WTC11 (cell line): ENCODE data around the gene SUCLG2.

Source experiments
- FOXP1 ChIP-seq: sonication (generic); formaldehyde crosslinking; IDR thresholded peaks from 2 replicates; pipeline ENCODE4 v1.8.0; 2022; ENCODE audit warnings: missing genetic modification reagents, mild to moderate bottlenecking, moderate library complexity, borderline replicate concordance
- HMGA2 ChIP-seq: fragments of 250-450 bp; sonication (Bioruptor Pico); IDR thresholded peaks from 2 replicates; pipeline ENCODE4 v1.4.0; 2021; ENCODE audit warnings: mild to moderate bottlenecking, moderate library complexity
- JAZF1 ChIP-seq: fragments of 250-450 bp; sonication (Bioruptor Pico); IDR thresholded peaks from 2 replicates; pipeline ENCODE4 v1.9.0; 2021; ENCODE audit warnings: moderate library complexity, mild to moderate bottlenecking, inconsistent platforms
- JUN ChIP-seq: sonication (generic); formaldehyde crosslinking; IDR thresholded peaks from 2 replicates; pipeline ENCODE4 v1.8.0; 2023; ENCODE audit warnings: mild to moderate bottlenecking, missing genetic modification reagents
- OVOL2 ChIP-seq: fragments of 250-450 bp; sonication (Bioruptor Pico); IDR thresholded peaks from 2 replicates; pipeline ENCODE4 v1.9.0; 2021; ENCODE audit warnings: mild to moderate bottlenecking, borderline replicate concordance
- ZNF263 ChIP-seq: sonication (generic); formaldehyde crosslinking; IDR thresholded peaks from 2 replicates; pipeline ENCODE4 v1.8.1; 2022; ENCODE audit warnings: low read depth, mild to moderate bottlenecking, moderate library complexity, missing genetic modification reagents
- TF ChIP-seq, protein P1 (sequence below): fragments of 200-600 bp; IDR thresholded peaks from 2 replicates; pipeline ENCODE4 v1.8.0; 2022; ENCODE audit warnings: antibody characterized with exemption
- TF ChIP-seq, protein P2 (sequence below): sonication (generic); formaldehyde crosslinking; IDR thresholded peaks from 2 replicates; pipeline ENCODE4 v1.8.0; 2022; ENCODE audit warnings: mild to moderate bottlenecking, missing genetic modification reagents
- TF ChIP-seq, protein P3 (sequence below): sonication (generic); formaldehyde crosslinking; IDR thresholded peaks from 2 replicates; pipeline ENCODE4 v1.8.1; 2023; ENCODE audit warnings: mild to moderate bottlenecking, missing genetic modification reagents, borderline replicate concordance
- TF ChIP-seq, protein P4 (sequence below): sonication (generic); formaldehyde crosslinking; IDR thresholded peaks from 2 replicates; pipeline ENCODE4 v1.8.0; 2022; ENCODE audit warnings: mild to moderate bottlenecking, missing genetic modification reagents
- TF ChIP-seq, protein P5 (sequence below): sonication (generic); formaldehyde crosslinking; IDR thresholded peaks from 2 replicates; pipeline ENCODE4 v1.8.1; 2022; ENCODE audit warnings: missing genetic modification reagents, borderline replicate concordance
- TF ChIP-seq, protein P6 (sequence below): sonication (generic); formaldehyde crosslinking; IDR thresholded peaks from 2 replicates; pipeline ENCODE4 v1.8.0; 2022; ENCODE audit warnings: mild to moderate bottlenecking, missing genetic modification reagents

DNA sequence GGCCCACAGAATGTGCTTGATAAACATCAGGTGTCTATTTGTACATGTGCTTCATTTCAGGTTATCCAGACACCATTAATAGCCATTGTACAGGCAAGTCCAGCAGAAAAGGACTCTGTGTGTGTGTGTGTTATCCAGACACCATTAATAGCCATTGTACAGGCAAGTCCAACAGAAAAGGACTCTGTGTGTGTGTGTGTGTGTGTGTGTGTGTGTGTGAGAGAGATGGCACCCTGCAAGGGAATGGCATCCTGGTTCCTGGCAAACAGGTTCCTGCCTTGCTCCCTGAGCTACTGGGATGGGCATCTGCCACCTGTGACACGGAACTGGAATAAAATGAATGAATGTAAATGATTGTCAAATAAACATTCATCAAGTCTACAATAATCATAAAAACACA is 11.7 kb downstream of the SUCLG2 start:
- TF ChIP-seq, protein P1, sequence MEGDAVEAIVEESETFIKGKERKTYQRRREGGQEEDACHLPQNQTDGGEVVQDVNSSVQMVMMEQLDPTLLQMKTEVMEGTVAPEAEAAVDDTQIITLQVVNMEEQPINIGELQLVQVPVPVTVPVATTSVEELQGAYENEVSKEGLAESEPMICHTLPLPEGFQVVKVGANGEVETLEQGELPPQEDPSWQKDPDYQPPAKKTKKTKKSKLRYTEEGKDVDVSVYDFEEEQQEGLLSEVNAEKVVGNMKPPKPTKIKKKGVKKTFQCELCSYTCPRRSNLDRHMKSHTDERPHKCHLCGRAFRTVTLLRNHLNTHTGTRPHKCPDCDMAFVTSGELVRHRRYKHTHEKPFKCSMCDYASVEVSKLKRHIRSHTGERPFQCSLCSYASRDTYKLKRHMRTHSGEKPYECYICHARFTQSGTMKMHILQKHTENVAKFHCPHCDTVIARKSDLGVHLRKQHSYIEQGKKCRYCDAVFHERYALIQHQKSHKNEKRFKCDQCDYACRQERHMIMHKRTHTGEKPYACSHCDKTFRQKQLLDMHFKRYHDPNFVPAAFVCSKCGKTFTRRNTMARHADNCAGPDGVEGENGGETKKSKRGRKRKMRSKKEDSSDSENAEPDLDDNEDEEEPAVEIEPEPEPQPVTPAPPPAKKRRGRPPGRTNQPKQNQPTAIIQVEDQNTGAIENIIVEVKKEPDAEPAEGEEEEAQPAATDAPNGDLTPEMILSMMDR = no peak
- no peak for TF ChIP-seq JUN (CRISPR knock-in tag)
- TF ChIP-seq, protein P2, sequence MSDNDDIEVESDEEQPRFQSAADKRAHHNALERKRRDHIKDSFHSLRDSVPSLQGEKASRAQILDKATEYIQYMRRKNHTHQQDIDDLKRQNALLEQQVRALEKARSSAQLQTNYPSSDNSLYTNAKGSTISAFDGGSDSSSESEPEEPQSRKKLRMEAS (CRISPR knock-in tag) = no peak
- no peak for TF ChIP-seq JAZF1 (CRISPR knock-in tag)
- TF ChIP-seq, protein P3, sequence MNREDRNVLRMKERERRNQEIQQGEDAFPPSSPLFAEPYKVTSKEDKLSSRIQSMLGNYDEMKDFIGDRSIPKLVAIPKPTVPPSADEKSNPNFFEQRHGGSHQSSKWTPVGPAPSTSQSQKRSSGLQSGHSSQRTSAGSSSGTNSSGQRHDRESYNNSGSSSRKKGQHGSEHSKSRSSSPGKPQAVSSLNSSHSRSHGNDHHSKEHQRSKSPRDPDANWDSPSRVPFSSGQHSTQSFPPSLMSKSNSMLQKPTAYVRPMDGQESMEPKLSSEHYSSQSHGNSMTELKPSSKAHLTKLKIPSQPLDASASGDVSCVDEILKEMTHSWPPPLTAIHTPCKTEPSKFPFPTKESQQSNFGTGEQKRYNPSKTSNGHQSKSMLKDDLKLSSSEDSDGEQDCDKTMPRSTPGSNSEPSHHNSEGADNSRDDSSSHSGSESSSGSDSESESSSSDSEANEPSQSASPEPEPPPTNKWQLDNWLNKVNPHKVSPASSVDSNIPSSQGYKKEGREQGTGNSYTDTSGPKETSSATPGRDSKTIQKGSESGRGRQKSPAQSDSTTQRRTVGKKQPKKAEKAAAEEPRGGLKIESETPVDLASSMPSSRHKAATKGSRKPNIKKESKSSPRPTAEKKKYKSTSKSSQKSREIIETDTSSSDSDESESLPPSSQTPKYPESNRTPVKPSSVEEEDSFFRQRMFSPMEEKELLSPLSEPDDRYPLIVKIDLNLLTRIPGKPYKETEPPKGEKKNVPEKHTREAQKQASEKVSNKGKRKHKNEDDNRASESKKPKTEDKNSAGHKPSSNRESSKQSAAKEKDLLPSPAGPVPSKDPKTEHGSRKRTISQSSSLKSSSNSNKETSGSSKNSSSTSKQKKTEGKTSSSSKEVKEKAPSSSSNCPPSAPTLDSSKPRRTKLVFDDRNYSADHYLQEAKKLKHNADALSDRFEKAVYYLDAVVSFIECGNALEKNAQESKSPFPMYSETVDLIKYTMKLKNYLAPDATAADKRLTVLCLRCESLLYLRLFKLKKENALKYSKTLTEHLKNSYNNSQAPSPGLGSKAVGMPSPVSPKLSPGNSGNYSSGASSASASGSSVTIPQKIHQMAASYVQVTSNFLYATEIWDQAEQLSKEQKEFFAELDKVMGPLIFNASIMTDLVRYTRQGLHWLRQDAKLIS (CRISPR knock-in tag) = no peak
- TF ChIP-seq ZNF263 (CRISPR knock-in tag) = no peak
- TF ChIP-seq, protein P4, sequence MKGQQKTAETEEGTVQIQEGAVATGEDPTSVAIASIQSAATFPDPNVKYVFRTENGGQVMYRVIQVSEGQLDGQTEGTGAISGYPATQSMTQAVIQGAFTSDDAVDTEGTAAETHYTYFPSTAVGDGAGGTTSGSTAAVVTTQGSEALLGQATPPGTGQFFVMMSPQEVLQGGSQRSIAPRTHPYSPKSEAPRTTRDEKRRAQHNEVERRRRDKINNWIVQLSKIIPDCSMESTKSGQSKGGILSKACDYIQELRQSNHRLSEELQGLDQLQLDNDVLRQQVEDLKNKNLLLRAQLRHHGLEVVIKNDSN (CRISPR knock-in tag) = no peak
- no peak for TF ChIP-seq OVOL2 (CRISPR knock-in tag)
- TF ChIP-seq, protein P5, sequence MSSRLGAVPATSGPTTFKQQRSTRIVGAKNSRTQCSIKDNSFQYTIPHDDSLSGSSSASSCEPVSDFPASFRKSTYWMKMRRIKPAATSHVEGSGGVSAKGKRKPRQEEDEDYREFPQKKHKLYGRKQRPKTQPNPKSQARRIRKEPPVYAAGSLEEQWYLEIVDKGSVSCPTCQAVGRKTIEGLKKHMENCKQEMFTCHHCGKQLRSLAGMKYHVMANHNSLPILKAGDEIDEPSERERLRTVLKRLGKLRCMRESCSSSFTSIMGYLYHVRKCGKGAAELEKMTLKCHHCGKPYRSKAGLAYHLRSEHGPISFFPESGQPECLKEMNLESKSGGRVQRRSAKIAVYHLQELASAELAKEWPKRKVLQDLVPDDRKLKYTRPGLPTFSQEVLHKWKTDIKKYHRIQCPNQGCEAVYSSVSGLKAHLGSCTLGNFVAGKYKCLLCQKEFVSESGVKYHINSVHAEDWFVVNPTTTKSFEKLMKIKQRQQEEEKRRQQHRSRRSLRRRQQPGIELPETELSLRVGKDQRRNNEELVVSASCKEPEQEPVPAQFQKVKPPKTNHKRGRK (CRISPR knock-in tag) = no peak
- TF ChIP-seq, protein P6, sequence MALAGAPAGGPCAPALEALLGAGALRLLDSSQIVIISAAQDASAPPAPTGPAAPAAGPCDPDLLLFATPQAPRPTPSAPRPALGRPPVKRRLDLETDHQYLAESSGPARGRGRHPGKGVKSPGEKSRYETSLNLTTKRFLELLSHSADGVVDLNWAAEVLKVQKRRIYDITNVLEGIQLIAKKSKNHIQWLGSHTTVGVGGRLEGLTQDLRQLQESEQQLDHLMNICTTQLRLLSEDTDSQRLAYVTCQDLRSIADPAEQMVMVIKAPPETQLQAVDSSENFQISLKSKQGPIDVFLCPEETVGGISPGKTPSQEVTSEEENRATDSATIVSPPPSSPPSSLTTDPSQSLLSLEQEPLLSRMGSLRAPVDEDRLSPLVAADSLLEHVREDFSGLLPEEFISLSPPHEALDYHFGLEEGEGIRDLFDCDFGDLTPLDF (CRISPR knock-in tag) = no peak
- TF ChIP-seq FOXP1 (CRISPR knock-in tag) = no peak
- no peak for TF ChIP-seq HMGA2 (CRISPR knock-in tag)
